Measurements from ENCODE around the gene KRT80. TPM values are rescaled to one million over a fixed set of nuclear protein-coding genes. Genes with fewer than 3 reads are reported as not detected.
A peak's percentile ranks its signal among the peaks of the same experiment; 100 is the strongest.
"Not testable (repeated sequence)": the region's sequence is repeated elsewhere in the genome, so short reads cannot be mapped to it uniquely, and the experiment has no call there.

The KRT80 gene
- 4.7 and 6.9 TPM in 2 replicates for total RNA-seq (2014; rRNA removed; shearing (Covaris generic))

DNA sequence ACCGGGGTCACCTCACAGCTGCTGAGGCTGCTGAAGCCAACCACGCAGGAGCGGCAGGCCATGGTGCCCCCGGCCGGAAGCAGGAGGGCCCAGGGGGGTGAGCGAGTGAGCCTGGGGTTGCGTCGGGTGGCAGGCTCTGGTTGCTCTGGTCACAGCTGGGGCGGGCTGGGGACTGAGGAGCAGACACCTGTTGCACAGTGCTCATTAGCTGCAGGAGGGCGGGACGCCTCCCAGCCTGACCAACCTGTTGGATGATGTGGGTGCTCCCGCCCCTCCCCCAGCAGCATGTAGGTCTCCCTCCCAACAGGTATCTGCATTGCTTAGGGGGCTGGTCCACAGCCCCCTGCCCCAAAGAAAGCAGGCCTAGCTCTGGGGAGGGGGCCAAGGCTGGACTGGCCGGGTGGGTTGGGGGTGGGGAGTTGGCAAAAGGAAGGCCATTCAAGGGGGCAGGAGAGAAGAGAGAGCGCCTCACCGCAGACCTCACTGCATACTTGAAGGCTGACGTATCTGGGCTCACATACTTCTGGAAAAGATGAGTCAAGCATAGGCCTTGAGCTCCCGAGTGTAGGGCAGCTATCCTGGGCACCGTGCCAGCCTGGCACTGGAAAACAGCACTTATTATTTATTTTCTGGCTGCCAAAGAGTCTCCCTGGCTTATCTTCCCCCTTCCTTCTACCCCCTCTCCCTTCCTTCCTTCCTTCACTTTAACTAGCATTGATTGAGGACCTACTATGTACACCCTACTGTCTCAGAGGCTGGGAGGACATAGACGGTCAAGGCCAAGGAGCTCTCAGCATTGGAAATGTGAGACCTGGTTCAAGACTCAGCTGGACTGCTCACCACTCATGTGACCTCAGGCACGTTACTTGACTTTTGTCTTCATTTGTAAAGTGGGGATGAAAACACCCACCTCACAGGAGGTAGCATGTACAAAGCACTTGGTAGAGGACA lies at the start of gene KRT80:
Gene KRT80, minus strand, starts transcription at position 174 of the 951 bp plus-strand sequence. Its CDS starts 112 bp downstream, at position 62.
- DNase-seq (ENCODE audit: low spot score): peak; percentile 100

DNA sequence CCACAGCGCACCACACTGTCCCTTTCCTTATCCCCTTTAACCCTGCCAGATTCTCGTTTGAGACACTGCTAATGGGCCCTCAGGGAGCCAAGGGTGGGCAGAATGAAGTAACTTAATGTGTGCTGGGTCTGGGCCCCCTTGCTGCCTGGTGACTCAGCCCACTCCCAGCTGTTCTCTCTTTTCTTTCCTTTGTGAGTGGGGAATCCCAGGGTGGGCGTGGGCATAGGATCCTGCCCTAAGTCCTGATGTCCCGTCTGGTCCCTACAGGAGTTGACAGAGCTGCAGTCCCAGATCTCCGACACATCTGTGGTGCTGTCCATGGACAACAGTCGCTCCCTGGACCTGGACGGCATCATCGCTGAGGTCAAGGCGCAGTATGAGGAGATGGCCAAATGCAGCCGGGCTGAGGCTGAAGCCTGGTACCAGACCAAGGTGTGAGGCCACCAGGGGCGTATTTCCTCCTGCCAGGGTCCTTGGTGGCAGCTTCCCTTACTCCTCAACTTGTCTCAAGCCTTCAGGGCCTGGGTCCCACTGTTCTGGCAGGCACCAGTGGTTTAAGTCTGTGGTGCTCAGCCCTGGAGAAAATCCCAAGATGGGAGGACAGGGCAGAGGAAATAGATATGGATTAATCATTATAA lies 49.5 kb upstream of the KRT80 start:
- DNase-seq (ENCODE audit: low spot score): no peak

DNA sequence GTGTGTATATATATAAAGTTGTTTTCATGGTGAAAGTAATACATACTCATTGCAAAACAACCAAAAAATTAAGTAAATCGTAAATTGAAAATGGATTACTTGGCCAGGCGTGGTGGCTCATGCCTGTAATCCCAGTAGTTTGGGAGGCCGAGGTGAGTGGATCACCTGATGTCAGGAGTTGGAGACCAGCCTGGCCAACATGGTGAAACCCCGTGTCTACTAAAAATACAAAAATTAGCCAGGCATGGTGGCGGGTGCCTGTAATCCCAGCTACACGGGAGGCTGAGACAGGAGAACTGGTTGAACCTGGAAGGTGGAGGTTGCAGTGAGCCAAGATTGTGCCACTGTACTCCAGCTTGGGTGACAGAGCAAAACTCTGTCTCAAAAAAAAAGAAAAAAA lies 48.4 kb upstream of the KRT80 start:
- DNase-seq (ENCODE audit: low spot score): not testable (repeated sequence)

DNA sequence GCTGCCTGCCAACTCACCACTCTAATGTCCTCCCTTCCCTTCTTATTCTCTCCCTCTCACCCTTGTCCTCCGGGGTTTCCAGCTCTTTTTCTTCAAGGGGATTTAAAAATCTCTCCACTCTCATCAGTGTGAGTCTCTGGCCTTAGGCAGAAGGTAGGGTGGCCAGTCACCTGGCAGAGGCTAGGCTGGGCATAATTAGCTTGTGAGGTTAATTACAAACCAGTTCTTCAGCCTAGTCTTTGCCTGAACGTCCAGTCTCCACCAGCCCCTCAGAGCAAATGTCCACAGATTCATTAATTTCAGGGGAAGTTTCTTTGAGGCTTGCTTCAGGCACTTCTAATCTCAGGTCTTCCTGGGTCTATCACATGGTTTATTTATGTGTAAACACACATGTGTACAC lies 48.0 kb upstream of the KRT80 start:
- no peak for DNase-seq (ENCODE audit: low spot score)

DNA sequence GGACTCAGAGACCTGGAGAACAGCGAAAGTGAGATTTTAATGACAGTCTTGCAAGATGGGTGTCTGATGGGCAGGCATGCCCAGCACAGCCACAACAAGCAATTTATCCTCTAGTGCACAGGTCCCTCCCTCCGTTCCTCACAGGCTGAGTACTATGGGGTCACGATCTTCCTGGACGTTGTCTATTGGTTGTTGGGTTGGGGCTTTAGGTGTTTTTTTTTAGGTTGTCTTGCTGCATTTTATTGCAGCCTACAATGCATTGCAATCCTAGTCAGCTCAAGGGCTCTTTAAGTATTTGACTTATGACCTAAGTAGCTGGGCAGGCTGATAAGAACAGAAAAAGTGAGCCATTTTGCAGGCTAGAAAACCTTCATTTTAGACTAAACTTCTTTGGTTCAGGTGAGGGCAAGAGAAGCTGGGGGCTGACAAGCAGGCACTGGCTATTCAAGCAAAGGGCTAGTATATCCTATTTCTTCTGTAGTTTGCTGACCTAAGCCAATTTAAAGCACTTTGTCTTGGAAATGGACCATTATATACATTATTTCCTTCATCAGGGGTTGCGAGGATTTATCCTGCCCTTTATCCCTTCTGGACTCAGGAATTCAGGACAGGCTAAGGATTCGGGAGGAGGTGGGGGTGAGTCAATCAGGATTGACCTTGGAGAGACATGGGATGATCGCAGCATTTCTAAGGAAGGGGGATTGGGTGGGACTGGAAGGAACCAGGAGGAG lies 47.3 kb upstream of the KRT80 start:
- no peak for DNase-seq (ENCODE audit: low spot score)

DNA sequence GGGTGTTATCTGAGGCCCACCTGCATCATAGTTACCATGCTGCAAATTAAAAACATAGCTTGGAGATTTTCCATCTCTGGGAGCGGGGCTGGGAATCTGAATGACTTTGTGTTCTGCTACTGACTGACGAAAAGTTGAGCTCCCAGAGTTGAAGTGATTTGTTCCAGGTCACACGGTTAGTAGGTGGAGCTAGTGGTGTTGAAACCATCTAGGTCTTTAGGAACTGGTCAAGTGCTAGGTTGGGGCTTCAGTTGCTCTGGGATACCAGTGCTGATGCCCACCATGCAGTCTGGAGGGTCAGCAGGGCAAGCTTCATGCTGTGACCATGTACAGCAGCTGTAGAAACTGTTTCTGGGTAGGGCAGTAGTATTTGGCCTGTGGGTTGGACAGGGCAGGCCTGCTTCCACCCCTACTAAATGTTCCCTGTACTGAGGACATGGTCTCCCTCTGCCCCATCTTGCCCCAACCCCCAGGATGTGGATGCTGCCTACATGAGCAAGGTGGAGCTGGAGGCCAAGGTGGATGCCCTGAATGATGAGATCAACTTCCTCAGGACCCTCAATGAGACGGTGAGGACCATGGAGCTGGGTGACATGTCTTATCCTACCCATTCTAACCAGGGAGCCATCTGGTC lies 46.5 kb upstream of the KRT80 start:
- no peak for DNase-seq (ENCODE audit: low spot score)

DNA sequence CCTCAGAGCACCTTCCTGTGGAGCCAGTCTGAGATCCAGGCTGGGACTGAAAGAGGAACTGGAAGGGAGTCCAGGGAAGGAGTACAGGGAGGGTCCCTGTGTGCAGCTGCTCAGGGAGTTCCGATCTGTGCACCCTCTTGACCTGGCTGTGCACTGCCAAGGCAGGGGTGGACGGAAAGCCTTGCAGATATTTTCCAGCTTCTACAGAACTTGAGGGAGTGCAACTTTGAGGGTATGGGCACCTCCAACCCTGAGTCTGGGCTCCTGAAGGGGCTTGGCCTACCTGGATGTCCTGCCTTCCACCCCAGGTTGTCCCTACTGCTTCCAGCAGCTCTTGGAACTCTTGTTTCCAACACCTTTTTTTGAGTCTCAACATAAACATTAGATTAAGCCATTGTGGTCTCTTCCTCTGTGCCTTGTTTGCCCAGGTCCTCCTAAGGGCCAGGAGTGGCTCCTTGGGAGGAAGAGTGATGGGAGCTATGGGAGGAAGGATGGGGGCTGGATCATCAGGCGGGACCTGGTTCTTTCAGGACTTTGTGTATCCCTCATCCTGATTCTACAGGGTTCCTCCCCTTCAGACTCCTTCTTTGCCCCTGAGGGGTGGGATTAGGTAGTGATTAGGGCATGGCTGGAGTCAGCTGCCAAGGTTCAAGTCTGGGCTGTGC lies 44.7 kb upstream of the KRT80 start:
- no peak for DNase-seq (ENCODE audit: low spot score)

DNA sequence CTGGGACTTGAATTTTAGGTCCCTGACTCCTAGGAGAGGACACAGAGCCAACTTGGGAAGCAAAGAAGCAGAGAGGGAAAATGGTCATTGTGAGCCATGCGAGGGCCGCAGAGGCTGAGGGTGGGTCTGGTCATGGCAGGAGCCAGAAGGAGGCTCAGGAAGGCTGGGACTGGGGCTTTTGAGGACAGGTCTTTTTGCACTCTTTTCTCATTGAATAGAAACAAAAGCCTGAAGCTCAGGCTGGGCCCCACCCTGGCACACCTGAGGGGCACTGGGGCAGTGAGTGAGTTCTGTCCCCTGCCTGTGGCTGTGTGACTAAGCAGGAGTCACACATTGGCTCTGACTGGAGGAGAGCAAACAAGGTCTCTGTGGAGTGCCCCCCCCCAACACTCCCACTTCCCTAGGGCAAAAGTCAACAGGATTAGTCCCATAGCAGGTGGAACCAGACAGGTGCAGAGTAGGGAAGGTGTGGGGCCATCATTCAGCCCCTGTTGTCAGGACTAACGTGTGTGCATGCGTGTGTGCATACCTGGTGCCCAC lies 44.1 kb upstream of the KRT80 start:
- no peak for DNase-seq (ENCODE audit: low spot score)

DNA sequence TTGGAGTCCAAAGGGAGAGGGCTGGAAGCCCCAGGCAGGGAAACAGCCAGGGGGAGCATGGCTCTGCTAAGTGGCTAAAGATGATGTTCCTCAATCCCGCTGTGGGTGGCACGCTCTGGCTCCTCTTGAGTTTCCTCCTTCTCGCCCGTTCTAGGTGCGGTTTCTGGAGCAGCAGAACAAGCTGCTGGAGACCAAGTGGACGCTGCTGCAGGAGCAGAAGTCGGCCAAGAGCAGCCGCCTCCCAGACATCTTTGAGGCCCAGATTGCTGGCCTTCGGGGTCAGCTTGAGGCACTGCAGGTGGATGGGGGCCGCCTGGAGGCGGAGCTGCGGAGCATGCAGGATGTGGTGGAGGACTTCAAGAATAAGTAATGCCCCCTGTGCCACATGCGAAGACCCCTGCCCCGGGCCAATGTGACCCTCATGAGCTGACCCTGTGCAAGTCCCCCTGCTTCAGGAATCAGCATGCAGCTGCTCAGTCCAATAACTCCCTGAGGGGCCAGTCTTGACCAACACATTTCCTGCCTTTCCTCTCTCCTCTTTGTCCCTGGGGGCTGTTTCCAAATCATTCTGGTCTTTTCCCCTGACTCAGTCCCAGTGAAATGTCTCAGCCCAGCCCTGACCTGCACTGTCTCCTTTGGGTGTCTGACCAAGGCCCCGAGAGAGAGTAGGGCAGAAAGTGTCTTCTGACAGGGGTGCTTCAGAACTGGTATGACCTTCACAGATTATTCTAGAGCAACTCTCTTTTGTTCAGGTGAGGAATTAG lies 43.4 kb upstream of the KRT80 start:
- no peak for DNase-seq (ENCODE audit: low spot score)

DNA sequence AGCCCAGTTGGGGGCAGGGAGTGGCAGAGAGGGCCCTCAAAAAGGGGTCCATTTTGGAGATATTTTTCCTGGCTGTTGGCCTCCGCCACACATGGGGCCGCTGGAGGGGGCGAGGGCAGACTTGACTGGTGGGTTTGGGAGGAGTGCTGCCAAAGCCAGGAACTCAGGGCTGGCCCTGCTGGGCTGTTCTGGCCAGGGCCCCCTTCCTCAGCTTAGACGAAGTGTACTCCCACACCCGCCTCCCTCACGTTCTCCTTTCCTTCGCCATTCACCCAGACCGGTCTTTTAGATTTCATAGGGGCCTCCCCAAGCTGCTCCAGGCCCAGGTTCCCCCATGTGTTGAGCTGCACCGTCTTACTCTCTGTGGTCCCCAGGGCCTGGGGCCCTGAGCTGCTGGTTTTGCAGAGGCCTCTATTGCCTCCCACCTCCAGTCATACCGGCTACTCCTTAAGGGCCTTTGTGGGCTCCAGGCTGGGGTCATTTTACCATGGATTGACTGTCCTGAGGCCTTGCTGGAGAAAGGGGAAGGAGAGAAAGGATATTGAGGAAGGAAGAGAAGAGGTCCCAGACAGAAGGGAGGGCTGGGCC lies 42.5 kb upstream of the KRT80 start:
- no peak for DNase-seq (ENCODE audit: low spot score)

DNA sequence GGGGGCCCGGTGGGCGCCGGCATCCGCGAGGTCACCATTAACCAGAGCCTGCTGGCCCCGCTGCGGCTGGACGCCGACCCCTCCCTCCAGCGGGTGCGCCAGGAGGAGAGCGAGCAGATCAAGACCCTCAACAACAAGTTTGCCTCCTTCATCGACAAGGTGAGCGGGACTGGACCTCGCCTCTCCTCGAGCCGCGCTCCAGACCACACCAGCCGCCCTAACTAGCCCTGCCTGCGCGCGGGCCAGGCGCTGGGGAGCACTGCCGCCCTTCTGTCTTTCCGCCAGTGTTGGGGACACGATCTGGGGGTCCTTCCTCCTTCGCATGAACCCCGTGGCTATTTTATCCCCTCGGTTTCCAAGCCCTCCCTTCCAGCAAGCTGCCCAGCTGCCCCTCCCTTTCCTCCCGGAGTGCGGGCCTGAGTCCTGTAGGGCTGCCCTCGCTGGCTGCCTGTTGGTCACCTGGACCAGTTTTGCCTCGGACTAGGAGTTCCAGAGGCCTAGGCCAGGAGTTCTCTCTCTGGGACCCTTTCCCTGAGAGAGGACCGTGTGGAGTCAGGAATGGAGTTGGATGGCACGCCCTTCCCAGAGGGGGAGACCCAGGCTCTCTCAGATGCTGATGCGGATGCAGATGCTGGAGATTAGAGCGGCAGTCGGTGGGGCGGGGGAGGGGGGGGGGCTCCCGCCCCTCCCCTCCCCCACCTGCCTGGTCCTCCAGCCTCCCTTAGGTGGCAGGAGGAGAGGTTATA lies 41.8 kb upstream of the KRT80 start:
- no peak for DNase-seq (ENCODE audit: low spot score)

DNA sequence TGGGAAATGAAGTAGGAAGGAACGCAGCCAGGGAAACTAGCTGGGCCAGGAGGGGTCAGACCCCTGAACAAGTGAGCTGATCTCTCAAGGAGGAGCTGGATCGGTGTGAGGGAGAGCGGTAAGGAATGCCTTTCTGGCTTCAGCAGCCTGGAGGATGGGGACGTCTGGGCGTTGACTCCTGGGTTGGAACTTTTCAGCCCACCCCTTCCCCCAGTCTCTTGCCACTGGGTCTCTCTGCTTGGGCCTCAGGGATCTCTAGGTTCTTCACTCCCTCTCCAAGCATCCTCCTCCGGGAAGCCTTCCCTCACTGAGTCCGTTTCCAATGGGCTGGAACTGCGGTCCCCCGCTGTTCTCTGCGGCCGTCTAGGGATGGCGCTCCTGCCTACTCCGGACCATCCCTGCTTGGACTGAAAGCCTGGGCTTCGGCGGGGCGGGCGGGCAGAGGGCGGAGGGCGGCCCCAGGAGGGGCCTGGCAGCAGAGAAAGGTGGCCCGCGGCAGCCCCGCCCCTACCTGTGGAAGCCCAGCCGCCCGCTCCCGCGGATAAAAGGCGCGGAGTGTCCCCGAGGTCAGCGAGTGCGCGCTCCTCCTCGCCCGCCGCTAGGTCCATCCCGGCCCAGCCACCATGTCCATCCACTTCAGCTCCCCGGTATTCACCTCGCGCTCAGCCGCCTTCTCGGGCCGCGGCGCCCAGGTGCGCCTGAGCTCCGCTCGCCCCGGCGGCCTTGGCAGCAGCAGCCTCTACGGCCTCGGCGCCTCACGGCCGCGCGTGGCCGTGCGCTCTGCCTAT lies 41.1 kb upstream of the KRT80 start, which contains the start of gene KRT7:
Gene KRT7, plus strand, starts transcription at position 570 of the 788 bp plus-strand sequence. Its CDS starts 54 bp downstream, at position 624.
- DNase-seq (ENCODE audit: low spot score): no peak

DNA sequence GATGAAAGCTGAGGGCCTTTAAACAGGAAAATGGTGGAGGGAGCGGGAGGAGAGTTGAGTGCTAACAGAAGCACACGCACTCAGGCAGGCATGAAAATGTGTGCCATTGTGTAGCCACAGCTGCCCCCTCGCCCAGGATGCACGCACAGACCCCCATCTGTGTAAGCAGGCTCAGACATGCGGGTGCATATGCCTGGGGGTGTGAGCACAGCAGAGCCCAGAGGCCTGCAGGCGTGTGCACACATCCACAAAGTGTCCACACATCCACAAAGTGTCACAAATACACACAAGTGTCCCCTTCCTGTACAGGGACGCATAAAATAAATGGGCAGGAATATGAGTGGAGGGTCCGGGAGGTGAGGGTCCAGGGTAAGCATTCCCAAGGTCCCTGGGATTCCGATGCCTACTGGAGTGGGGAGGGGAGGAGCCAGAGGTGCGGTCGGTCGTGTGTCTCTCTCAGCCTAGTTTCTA lies 40.4 kb upstream of the KRT80 start:
- DNase-seq (ENCODE audit: low spot score): no peak

DNA sequence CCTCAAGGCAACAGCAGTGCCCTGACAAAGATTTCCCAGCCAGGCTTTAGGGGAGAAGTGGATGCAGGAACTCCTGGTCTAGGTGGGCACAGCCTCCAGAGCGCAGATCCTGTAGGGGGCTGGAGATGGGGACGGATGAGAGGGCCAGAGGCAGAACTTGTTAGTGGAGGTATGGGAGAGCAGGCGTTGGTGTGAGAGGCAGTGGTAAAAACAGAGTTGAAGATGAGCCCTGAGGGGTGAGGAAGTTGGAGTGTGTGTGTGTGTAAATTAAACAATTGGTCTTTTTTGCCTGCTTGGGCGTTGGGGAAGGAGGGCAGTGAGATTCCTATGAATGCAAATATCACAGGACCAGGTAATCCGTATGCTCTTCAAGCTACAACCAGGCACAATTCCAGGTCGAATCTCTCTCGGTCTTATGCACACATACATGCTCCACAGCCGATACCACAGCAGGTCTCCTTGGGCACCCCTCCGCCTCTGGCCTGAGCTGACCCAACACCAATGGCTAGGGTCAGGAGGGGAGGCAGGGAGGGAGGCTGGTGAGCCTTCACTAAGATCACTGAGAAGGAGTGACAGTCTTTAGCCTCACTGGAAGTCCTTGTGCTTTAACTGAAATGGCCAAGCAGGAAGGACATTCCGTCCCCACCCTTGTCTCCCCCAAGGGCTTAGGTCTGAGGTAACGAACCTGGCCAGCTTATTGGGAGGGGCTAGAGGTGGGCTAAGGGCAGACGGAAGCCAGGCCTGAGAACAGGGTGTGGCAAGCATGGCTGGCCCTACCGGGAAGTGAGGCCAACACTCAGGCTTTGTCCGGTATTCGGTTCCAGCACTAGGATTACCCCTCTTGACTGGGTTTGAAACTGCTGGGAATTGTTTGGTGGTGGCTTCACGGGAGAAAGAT lies 39.7 kb upstream of the KRT80 start:
- no peak for DNase-seq (ENCODE audit: low spot score)

DNA sequence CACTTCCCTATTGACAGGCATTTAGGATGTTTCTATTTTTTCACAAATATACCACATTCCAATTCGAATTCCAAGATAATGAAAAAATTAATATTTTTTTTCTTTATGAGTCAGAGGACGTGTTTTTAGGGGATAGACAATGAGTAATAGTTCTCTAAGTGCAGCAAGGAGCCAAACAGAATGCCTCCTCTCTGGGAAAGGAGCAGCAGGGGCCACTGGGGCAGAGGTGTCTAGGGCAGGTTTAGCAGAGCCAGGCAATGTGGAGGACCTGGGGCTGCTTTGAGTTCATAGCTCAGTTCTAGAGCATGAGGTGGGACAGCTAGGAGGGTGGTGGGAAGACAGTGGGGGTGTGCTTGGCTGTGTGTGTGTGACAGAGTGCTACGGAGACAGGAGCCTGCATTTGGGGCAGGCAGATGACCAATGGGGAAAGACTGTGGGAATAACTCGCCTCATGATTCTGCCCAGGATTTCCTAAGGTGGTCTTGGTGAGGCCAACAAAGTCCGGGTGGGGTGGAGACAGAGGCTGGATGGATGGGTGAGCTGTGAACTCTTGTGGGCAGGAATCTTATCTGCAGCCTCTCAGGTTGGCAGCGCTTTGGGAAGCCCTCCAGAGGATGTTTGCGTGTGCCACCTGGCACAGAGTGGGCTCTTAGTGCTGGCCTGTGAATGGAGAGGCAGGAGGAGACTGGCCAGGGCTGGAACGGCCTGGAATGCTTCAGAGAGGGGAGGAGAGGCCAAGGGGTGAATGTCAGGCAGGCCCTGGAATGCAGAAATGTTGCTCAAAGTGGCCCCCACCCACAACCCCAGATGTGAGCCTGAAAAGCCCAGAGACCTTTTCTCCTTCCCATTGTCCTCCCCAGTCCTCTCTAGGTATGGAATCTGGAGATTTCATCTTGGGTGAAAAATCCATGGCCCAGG lies 38.8 kb upstream of the KRT80 start:
- DNase-seq (ENCODE audit: low spot score): no peak

DNA sequence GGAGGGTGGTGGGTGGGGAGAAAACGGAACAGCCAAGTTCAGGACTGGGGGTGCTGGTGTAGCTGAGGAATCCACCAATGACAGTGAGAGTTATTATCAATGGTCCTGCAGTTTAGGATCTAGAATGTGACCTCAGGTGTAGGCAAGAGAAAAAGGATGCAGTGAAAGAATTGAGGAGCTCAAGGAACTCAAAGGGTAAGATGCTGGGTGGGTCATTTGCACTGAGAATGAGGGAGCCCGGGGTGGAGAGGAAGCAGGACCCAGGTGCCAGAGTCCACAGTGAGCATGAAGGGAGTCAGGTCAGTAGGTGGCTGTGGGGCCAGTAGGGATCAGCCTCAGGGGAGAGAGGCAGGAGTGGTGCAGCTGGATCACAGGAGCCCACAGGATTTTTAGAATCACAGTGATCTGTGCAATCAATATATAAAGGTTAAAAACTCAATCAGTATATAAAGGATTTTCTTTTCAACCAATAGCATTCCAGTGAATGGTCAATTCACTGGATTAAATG lies 38.1 kb upstream of the KRT80 start:
- no peak for DNase-seq (ENCODE audit: low spot score)
